ENCODE data around the gene DEF6. TPM values are rescaled to one million over a fixed set of nuclear protein-coding genes. Genes with fewer than 3 reads are reported as not detected.
A peak's percentile ranks its signal among the peaks of the same experiment; 100 is the strongest.

DEF6 gene
- total and polyA plus RNA-seq, 2 of the 13 experiments (the other 11 are each of a cell fraction or from before 2014, with no cell fraction given), result 5.2 to 10.0 TPM

DNA sequence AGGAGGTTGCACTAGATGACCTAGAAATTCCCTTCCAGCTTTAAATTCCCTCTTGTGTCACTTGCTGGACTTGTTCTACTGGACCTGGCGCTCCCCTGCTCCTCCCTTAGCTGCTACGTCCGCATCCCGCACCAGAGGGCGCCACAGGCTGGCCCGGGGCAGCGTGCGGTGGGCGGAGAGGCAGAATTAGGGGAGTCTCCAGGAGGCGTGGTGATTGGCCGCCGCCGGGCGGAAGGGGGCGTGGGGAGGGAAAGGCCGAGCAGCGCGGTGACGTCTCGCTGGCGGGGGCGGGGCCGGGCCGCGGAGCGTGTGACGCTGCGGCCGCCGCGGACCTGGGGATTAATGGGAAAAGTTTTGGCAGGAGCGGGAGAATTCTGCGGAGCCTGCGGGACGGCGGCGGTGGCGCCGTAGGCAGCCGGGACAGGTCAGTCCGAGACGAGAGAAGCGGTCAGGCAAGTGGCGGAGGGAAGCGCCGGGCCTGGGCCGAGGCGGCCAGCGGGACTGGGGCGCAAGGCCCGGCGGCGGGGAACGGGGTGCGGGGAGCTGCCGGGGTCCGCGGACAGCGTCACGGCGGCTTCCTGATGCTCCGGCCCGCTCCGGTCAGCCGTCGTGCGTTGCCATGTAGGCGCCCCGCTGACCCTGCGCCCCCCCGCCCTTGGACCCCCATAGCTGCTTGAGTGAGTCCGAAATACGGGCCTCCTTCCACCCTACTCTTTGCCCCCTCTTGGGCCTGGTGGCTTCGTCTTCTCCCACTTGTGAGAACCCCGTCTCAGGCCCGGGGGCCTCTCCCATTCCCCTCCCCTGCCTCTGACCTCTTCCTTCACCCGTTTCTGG, 44.9 kb downstream of the DEF6 start, which contains the start of gene PPARD (continued):
- TF ChIP-seq PBX2 (CRISPR knock-in tag; IDR thresholded peaks at IDR 0.05) (no peak), HMGA1 (CRISPR knock-in tag; conservative IDR thresholded peaks at IDR 0.05) (no peak), MTERF4 (CRISPR knock-in tag; IDR thresholded peaks at IDR 0.05) (peak; percentile 82; the same call in 1 of the 2 replicates), ZNF556 (CRISPR knock-in tag; IDR thresholded peaks at IDR 0.05; ENCODE audit: borderline replicate concordance) (peak; percentile 84; the same call in 1 of the 2 replicates), PAWR (CRISPR knock-in tag; IDR thresholded peaks at IDR 0.05; ENCODE audit: borderline replicate concordance) (no peak), FOXJ3 (CRISPR knock-in tag; IDR thresholded peaks at IDR 0.05; ENCODE audit: borderline replicate concordance) (no peak; the same call in 1 of the 2 replicates), TMF1 (CRISPR knock-in tag; IDR thresholded peaks at IDR 0.05; ENCODE audit: low read depth) (0 out of 2 replicates have a peak, but pooled peaks have one; percentile 47), MAF1 (CRISPR knock-in tag; IDR thresholded peaks at IDR 0.05; ENCODE audit: borderline replicate concordance) (no peak), ZNF317 (CRISPR knock-in tag; IDR thresholded peaks at IDR 0.05) (no peak), CSRNP2 (CRISPR knock-in tag; conservative IDR thresholded peaks at IDR 0.05; ENCODE audit: low read depth) (no peak), ZNF207 (IDR thresholded peaks at IDR 0.05; ENCODE audit: borderline replicate concordance) (no peak), HIVEP1 (CRISPR knock-in tag; IDR thresholded peaks at IDR 0.05) (peak; percentile 64), NR2F2 (IDR thresholded peaks at IDR 0.05; ENCODE audit: borderline replicate concordance, low read depth) (no peak; the same call in 1 of the 2 replicates), TSC22D2 (CRISPR knock-in tag; IDR thresholded peaks at IDR 0.05; ENCODE audit: borderline replicate concordance) (no peak)
- TF ChIP-seq, protein P1, sequence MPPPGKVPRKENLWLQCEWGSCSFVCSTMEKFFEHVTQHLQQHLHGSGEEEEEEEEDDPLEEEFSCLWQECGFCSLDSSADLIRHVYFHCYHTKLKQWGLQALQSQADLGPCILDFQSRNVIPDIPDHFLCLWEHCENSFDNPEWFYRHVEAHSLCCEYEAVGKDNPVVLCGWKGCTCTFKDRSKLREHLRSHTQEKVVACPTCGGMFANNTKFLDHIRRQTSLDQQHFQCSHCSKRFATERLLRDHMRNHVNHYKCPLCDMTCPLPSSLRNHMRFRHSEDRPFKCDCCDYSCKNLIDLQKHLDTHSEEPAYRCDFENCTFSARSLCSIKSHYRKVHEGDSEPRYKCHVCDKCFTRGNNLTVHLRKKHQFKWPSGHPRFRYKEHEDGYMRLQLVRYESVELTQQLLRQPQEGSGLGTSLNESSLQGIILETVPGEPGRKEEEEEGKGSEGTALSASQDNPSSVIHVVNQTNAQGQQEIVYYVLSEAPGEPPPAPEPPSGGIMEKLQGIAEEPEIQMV (CRISPR knock-in tag; IDR thresholded peaks at IDR 0.05; ENCODE audit: low read depth), result peak; percentile 89
- TF ChIP-seq, protein P2, sequence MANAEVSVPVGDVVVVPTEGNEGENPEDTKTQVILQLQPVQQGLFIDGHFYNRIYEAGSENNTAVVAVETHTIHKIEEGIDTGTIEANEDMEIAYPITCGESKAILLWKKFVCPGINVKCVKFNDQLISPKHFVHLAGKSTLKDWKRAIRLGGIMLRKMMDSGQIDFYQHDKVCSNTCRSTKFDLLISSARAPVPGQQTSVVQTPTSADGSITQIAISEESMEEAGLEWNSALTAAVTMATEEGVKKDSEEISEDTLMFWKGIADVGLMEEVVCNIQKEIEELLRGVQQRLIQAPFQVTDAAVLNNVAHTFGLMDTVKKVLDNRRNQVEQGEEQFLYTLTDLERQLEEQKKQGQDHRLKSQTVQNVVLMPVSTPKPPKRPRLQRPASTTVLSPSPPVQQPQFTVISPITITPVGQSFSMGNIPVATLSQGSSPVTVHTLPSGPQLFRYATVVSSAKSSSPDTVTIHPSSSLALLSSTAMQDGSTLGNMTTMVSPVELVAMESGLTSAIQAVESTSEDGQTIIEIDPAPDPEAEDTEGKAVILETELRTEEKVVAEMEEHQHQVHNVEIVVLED (CRISPR knock-in tag; IDR thresholded peaks at IDR 0.05; ENCODE audit: borderline replicate concordance), result peak; percentile 95
- TF ChIP-seq, protein P3, sequence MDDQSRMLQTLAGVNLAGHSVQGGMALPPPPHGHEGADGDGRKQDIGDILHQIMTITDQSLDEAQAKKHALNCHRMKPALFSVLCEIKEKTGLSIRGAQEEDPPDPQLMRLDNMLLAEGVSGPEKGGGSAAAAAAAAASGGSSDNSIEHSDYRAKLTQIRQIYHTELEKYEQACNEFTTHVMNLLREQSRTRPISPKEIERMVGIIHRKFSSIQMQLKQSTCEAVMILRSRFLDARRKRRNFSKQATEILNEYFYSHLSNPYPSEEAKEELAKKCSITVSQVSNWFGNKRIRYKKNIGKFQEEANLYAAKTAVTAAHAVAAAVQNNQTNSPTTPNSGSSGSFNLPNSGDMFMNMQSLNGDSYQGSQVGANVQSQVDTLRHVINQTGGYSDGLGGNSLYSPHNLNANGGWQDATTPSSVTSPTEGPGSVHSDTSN (CRISPR knock-in tag; IDR thresholded peaks at IDR 0.05; ENCODE audit: borderline replicate concordance), result peak; percentile 22; the same call in 1 of the 2 replicates

Data from HepG2 (cell line).